Measurements from ENCODE around the gene EIF4G3.
"Not testable (repeated sequence)": the region's sequence is repeated elsewhere in the genome, so short reads cannot be mapped to it uniquely, and the experiment has no call there.

The EIF4G3 gene

GRCh38 chr1:20867062-20867461 lies 309.6 kb downstream of the EIF4G3 start:
- no peak for DNase-seq

DNA sequence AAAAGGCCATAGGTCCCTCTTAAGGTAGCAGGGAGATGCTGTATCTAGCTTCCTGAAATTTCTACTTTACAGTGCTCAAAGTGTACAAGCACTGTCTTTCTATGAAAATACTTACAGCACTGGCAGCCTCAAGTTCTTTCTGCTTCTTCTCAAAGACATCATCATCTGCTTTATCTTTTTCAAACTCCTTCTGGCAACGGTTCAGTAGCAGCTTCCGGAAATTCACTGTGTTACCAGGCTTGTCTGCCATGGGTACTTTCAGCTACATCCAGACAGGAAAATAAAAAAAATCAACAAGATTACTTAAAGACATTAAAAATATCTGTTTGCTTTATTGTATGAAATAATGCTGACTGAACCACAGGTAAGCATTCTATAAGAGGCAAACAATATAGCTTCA lies 311.7 kb downstream of the EIF4G3 start:
- DNase-seq = no peak

GRCh38 chr1:20854529-20854928 lies 322.2 kb downstream of the EIF4G3 start:
- DNase-seq = no peak

GRCh38 chr1:20851791-20852190 lies 324.9 kb downstream of the EIF4G3 start:
- not testable (repeated sequence) for DNase-seq

- no peak for DNase-seq
Measured at GRCh38 chr1:20850021-20850420, 326.7 kb downstream of the EIF4G3 start.

DNA sequence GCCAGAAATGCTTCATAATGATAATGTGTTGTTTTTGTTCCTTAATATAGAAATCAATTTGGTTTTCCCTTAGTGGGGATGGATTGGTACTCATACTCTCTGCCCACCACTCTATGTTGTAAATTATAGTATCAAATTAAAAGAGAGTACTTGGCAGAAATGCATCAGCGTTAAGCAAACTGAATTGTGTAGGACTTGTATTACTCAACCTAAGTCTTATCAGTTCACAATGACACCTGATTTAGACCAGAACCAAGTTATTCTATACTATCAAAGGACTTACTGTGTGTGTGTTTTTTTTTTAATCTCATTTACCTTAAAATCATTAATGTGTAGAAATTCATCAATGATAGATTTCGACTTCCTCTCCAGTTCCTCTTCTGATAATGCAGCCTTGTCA lies 327.6 kb downstream of the EIF4G3 start:
- no peak for DNase-seq

- DNase-seq = no peak
Measured at GRCh38 chr1:20848162-20848561, 328.5 kb downstream of the EIF4G3 start.

GRCh38 chr1:20847611-20848080 lies 329.1 kb downstream of the EIF4G3 start:
- DNase-seq = no peak

GRCh38 chr1:20846461-20847374 lies 330.0 kb downstream of the EIF4G3 start:
- no peak for DNase-seq

GRCh38 chr1:20840731-20841130 lies 336.0 kb downstream of the EIF4G3 start:
- DNase-seq = no peak

- DNase-seq = no peak
Measured at GRCh38 chr1:20837554-20838192, 339.0 kb downstream of the EIF4G3 start.

- no peak for DNase-seq
Measured at GRCh38 chr1:20836230-20836629, 340.5 kb downstream of the EIF4G3 start.

DNA sequence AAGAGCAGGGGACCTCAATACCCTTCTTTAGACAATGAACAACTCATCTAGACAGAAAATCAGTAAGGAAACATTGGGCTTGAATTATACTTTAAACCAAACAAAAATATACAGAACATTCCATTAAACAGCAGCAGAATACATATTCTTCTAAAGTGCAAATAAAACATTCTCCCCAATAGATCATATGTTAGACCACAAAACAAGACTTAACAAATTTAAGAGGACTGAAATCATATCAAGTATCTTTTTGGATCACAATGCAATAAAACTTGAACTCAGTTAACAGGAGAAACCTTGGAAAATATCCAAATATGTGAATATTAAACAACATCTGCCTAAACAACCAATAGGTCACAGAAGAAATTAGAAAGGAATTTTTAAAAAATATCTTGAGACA lies 341.9 kb downstream of the EIF4G3 start:
- DNase-seq = no peak

DNA sequence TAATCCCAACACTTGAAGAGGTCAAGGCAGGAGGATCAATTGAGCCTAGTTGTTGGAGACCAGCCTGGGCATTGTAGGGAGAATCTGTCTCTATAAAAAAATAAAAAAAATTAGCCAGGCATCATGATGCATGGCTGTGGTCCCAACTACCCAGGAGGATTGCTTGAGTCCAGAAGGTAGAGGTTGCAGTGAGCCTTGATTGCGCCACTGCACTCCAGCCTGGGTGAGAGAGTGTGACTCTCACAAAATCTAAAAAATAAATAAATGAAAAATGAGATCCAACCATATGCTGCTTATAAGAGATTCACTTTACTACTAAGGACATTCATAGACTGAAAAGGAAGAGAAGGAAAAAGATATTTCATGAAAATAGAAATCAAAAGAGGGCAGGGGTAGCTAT lies 342.5 kb downstream of the EIF4G3 start:
- DNase-seq = no peak

- no peak for DNase-seq
Measured at GRCh38 chr1:20830378-20830777, 346.3 kb downstream of the EIF4G3 start.

- no peak for DNase-seq
Measured at GRCh38 chr1:20829946-20830345, 346.8 kb downstream of the EIF4G3 start.

DNA sequence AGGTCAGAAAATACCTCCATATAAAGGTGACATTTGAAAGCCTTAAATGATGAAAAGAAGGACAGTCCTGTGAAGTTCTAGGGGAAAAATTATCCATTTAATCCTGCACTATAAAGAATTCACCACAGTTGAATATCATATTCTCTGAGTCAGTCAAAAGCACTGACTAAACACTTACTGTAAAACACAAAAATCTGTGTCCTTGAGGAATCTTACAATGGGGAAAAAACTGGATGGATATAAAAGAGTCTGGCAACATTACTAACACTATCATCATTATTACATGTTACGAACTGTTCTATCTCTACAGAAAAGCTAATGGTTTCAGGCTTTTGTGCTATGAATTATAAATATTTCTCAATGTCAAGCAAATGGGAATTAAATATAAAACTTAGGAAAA lies 347.2 kb downstream of the EIF4G3 start:
- DNase-seq = no peak

- no peak for DNase-seq
Measured at GRCh38 chr1:20823845-20824244, 352.9 kb downstream of the EIF4G3 start.

DNA sequence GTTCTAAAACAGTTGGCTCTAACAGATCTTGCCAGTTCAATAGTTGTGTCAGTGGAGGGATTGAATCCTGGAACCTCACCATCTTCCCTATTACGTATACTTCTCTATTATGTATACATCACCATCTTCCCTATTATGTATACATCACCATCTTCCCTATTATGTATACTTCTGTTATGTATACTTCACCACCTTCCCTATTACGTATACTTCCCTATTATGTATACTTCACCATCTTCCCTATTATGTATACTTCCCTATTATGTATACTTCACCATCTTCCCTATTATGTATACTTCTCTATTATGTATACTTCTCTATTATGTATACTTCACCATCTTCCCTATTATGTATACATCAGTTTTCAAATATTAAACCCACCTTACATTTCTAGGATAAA lies 355.2 kb downstream of the EIF4G3 start:
- DNase-seq = no peak

GRCh38 chr1:20819818-20820217 lies 356.9 kb downstream of the EIF4G3 start:
- DNase-seq = no peak

- DNase-seq = no peak
Measured at GRCh38 chr1:20814534-20814871, 362.2 kb downstream of the EIF4G3 start.

DNA sequence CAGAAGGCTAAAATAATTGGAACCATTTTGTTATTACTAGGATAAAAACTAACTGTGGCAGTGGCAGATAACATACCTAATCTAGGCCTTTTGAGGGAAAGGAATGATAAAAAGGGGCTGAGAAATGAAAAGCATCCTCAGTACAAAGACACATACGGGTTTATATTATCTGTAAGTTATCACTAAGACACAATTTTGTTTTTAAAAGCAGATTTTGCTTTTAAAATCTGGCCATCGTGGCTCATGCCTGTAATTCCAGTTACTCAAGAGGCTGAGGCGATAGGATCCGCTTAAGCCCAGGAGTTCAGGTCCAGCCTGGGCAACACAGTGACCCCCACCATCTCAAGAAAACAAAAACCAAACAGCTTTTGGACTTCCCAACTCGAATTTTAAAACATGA lies 364.8 kb downstream of the EIF4G3 start:
- no peak for DNase-seq

DNA sequence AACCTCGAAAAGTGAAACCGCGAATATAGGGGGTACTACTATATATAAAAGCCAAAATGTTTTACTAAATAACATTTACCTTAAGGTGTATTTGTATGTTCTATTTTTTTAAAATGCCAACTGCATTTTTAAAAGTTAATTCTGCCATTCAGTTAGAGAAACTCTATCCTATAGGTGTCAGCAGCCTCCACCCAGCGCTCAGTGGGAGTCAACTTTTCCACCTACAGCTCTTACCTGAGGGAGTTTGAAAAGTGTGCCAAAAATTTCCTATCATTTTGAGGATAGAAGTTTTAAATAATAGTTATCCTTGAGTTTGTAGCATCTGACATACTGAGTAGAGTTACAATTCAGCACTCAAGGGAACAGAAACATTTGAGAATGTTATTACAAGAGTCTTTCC lies 383.5 kb downstream of the EIF4G3 start:
- no peak for DNase-seq

DNA sequence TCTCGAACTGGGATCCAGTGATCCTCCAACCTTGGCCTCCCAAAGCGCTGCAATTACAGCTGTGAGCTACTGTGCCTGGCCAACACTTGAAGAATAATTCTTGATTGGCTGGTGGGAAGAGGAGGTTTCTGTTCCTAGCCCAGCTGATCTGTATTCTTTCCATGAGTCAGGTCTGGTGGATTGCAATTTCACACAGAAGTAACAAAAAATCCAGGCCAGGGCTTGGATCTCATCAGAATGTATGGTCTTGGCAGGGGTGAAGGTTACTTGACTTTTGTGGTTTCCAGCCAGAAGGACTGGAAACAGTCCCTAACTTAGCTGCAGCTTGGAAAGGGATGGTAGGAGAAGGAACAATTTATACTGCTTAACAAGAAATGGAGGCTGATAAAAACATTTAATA lies 384.5 kb downstream of the EIF4G3 start:
- DNase-seq = no peak

GRCh38 chr1:20790785-20791184 lies 385.9 kb downstream of the EIF4G3 start:
- DNase-seq = no peak
